Ishikawa (cell line): ENCODE data around the gene TENM3.

ENCODE experiments used
- CREB1 ChIP-seq: IDR thresholded peaks from 2 replicates; pipeline ENCODE4 v1.6.1; 2012; ENCODE audit warnings: low read depth
- EP300 ChIP-seq: IDR thresholded peaks from 2 replicates; pipeline ENCODE4 v1.6.1; 2012; ENCODE audit warnings: borderline replicate concordance
- RAD21 ChIP-seq: IDR thresholded peaks from 2 replicates; pipeline ENCODE4 v1.6.1; 2012; ENCODE audit warnings: low read depth
- YY1 ChIP-seq: IDR thresholded peaks from 2 replicates; pipeline ENCODE4 v1.6.1; 2012; ENCODE audit warnings: low read depth
- ZBTB7A ChIP-seq: IDR thresholded peaks from 2 replicates; pipeline ENCODE4 v1.6.1; 2012; ENCODE audit warnings: low read depth
- TF ChIP-seq, protein P1 (sequence below): IDR thresholded peaks from 2 replicates; pipeline ENCODE4 v1.6.1; 2012
- TF ChIP-seq, protein P2 (sequence below): IDR thresholded peaks from 2 replicates; pipeline ENCODE4 v1.6.1; 2012; ENCODE audit warnings: low read depth, mild to moderate bottlenecking
- TF ChIP-seq, protein P3 (sequence below): IDR thresholded peaks from 2 replicates; pipeline ENCODE4 v1.6.1; 2012

DNA sequence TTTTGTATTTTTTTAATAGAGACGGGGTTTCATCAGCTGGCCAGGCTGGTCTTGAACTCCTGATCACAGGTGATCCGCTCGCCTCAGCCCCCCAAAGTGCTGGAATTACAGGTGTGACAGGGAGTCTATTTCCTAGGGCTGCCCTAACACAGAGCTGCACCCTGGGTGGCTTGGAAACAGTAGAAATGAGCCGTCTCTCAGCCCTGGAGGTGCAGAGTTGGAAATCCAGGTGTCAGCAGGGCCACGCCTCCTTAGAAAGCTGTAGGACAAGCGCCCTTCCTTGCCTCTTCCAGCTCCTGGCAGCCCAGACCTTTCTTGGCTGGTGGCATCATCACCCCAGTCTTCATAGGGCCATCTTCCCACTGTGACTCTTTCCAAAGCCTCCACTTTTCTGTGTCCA is 602.4 kb downstream of the TENM3 start:
- TF ChIP-seq CREB1 (no peak), YY1 (no peak), EP300 (no peak), RAD21 (no peak), ZBTB7A (no peak)
- TF ChIP-seq, protein P1, sequence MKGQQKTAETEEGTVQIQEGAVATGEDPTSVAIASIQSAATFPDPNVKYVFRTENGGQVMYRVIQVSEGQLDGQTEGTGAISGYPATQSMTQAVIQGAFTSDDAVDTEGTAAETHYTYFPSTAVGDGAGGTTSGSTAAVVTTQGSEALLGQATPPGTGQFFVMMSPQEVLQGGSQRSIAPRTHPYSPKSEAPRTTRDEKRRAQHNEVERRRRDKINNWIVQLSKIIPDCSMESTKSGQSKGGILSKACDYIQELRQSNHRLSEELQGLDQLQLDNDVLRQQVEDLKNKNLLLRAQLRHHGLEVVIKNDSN = no peak
- TF ChIP-seq, protein P2, sequence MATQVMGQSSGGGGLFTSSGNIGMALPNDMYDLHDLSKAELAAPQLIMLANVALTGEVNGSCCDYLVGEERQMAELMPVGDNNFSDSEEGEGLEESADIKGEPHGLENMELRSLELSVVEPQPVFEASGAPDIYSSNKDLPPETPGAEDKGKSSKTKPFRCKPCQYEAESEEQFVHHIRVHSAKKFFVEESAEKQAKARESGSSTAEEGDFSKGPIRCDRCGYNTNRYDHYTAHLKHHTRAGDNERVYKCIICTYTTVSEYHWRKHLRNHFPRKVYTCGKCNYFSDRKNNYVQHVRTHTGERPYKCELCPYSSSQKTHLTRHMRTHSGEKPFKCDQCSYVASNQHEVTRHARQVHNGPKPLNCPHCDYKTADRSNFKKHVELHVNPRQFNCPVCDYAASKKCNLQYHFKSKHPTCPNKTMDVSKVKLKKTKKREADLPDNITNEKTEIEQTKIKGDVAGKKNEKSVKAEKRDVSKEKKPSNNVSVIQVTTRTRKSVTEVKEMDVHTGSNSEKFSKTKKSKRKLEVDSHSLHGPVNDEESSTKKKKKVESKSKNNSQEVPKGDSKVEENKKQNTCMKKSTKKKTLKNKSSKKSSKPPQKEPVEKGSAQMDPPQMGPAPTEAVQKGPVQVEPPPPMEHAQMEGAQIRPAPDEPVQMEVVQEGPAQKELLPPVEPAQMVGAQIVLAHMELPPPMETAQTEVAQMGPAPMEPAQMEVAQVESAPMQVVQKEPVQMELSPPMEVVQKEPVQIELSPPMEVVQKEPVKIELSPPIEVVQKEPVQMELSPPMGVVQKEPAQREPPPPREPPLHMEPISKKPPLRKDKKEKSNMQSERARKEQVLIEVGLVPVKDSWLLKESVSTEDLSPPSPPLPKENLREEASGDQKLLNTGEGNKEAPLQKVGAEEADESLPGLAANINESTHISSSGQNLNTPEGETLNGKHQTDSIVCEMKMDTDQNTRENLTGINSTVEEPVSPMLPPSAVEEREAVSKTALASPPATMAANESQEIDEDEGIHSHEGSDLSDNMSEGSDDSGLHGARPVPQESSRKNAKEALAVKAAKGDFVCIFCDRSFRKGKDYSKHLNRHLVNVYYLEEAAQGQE = no peak
- TF ChIP-seq, protein P3, sequence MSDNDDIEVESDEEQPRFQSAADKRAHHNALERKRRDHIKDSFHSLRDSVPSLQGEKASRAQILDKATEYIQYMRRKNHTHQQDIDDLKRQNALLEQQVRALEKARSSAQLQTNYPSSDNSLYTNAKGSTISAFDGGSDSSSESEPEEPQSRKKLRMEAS = no peak
